HCT116 (cell line): ENCODE measurements around the gene EXD2. TPM values are rescaled to one million over a fixed set of nuclear protein-coding genes. Genes with fewer than 3 reads are reported as not detected.

Experiments
- ATAC-seq: fragments of 200-7000 bp; cut with Tn5 transposase; 2 replicates; pipeline ENCODE4 v1.9.1; 2020; ENCODE audit warnings: mild to moderate bottlenecking, moderate library complexity
- BruUV-seq: library from RNA; stranded (reverse); fragments of 400-500 nt; replicated peaks from 2 replicates; lab custom pipeline; 2021; lab: Mats Ljungman, UMichigan
- CTCF ChIA-PET: fragments of 300-600 bp; sonication (Branson Sonifier 250); formaldehyde crosslinking; loops from one replicate; lab custom pipeline; 2021; ENCODE audit warnings: antibody characterized with exemption; lab: Charles Lee
- POLR2A ChIA-PET: fragments of 300-600, 350-600 bp; sonication (Branson Sonifier 250); formaldehyde crosslinking; loops from one replicate; lab custom pipeline; 2021; ENCODE audit warnings: antibody characterized with exemption; lab: Charles Lee
- RAD21 ChIA-PET, 2 experiments: fragments of 300-600 bp; sonication (Branson Sonifier 250); formaldehyde crosslinking; loops; one replicate each; lab custom pipeline; 2023; ENCODE audit warnings: low total read pairs in 2 of 2; ENCODE audit not compliant: uncharacterized antibody in 2 of 2, unreplicated experiment in 2 of 2, low non-redundant PET in 1 of 2; lab: Charles Lee
- DNase-seq: peaks from one replicate; pipeline ENCODE4 v3.0.0-alpha.2; 2010; ENCODE audit warnings: low read depth, low spot score
- H2AFZ ChIP-seq: fragments of 200-600 bp; shearing (Covaris generic), sonication (generic); 2 replicates; pipeline ENCODE4 v1.6.1; 2017; ENCODE audit warnings: low read depth, mixed run types, mixed read lengths, antibody characterized with exemption, low read length; ENCODE audit not compliant: poor library complexity, severe bottlenecking
- H3K27ac ChIP-seq: 2 replicates; pipeline ENCODE4 v1.5.1; 2012; ENCODE audit warnings: low read depth, low read length
- H3K27me3 ChIP-seq: fragments of 200-600 bp; sonication (generic); 2 replicates; pipeline ENCODE4 v1.6.1; 2016; ENCODE audit warnings: mixed run types, low read length, mixed read lengths; ENCODE audit not compliant: insufficient read depth
- H3K36me3 ChIP-seq, 2 experiments: fragments of 200-500 bp in 1 of 2; fragments of 200-600 bp in 1 of 2; sonication (Bioruptor generic) in 1 of 2; sonication (generic) in 1 of 2; 2 replicates each; pipeline versions ENCODE4 v1.5.1 to v1.6.1; 2014 to 2016; ENCODE audit warnings: low read length in 2 of 2, inconsistent platforms in 1 of 2, mixed read lengths in 1 of 2, mixed run types in 1 of 2; ENCODE audit not compliant: insufficient read depth in 2 of 2, control insufficient read depth in 1 of 2
- H3K4me1 ChIP-seq, 2 experiments: fragments of 200-600 bp in 1 of 2; sonication (generic) in 1 of 2; 2 replicates each; pipeline versions ENCODE4 v1.5.1 to v1.6.1; 2012 to 2017; ENCODE audit warnings: low read length in 2 of 2, inconsistent platforms in 1 of 2, mild to moderate bottlenecking in 1 of 2, mixed read lengths in 1 of 2, mixed run types in 1 of 2, moderate library complexity in 1 of 2; ENCODE audit not compliant: insufficient read depth in 2 of 2, control insufficient read depth in 1 of 2
- H3K4me2 ChIP-seq: fragments of 200-600 bp; sonication (generic); 2 replicates; pipeline ENCODE4 v1.6.1; 2017; ENCODE audit warnings: mixed run types, low read length, mixed read lengths
- H3K4me3 ChIP-seq, 2 experiments: fragments of 200-600 bp in 1 of 2; sonication (generic) in 1 of 2; replicated peaks in 1 of 2; 2 replicates each; pipeline ENCODE4 v1.5.1; 2011 to 2016; ENCODE audit warnings: low read length in 2 of 2, control low read depth in 1 of 2, low read depth in 1 of 2, mild to moderate bottlenecking in 1 of 2, mixed read lengths in 1 of 2, mixed run types in 1 of 2
- H3K79me2 ChIP-seq: fragments of 200-600 bp; sonication (generic); 2 replicates; pipeline ENCODE4 v1.6.1; 2017; ENCODE audit warnings: mild to moderate bottlenecking, mixed run types, low read length, moderate library complexity, mixed read lengths; ENCODE audit not compliant: insufficient read depth
- H3K9ac ChIP-seq: fragments of 200-600 bp; sonication (generic); 2 replicates; pipeline ENCODE4 v1.6.1; 2016; ENCODE audit warnings: low read length, mixed read lengths
- H3K9me2 ChIP-seq: fragments of 200-600 bp; sonication (generic), shearing (Covaris generic); 2 replicates; pipeline ENCODE4 v1.6.1; 2017; ENCODE audit warnings: mixed run types, mild to moderate bottlenecking, moderate library complexity; ENCODE audit not compliant: insufficient read depth
- H3K9me3 ChIP-seq, 2 experiments: fragments of 200-500 bp in 1 of 2; fragments of 200-600 bp in 1 of 2; sonication (Bioruptor generic) in 1 of 2; sonication (generic) in 1 of 2; 2 replicates each; pipeline ENCODE4 v1.6.1; 2014 to 2017; ENCODE audit warnings: low read length in 2 of 2, mixed read lengths in 2 of 2, inconsistent platforms in 1 of 2, low read depth in 1 of 2, mild to moderate bottlenecking in 1 of 2, mixed run types in 1 of 2, moderate library complexity in 1 of 2; ENCODE audit not compliant: control insufficient read depth in 1 of 2, insufficient read depth in 1 of 2
- H4K20me1 ChIP-seq: fragments of 200-600 bp; sonication (generic), shearing (Covaris generic); 2 replicates; pipeline ENCODE4 v1.6.1; 2017; ENCODE audit warnings: mixed run types, mild to moderate bottlenecking, moderate library complexity; ENCODE audit not compliant: insufficient read depth
- ATF3 ChIP-seq: IDR thresholded peaks from 2 replicates; pipeline ENCODE4 v1.6.1; 2012
- ZBTB33 ChIP-seq: IDR thresholded peaks from 2 replicates; pipeline ENCODE4 v1.6.1; 2011; ENCODE audit warnings: mild to moderate bottlenecking, low read length, moderate library complexity; ENCODE audit not compliant: insufficient replicate concordance; ENCODE audit errors: extremely low read depth
- intact Hi-C: fragments of 100-400 bp; cut with micrococcal nuclease; formaldehyde crosslinking; loops from 2 replicates; pipeline ENCODE4 v1.10.0; 2022
- total RNA-seq: library from RNA; stranded (reverse); gene quantifications from one replicate; pipeline ENCODE4 v1.2.1, GENCODE V29; 2021; ENCODE audit not compliant: unreplicated experiment
- TF ChIP-seq, protein P1 (sequence below), 3 experiments: fragments of 200-600 bp in 1 of 3; sonication (generic) in 1 of 3; IDR thresholded peaks in 2 of 3; conservative IDR thresholded peaks in 1 of 3; 2 replicates each; pipeline ENCODE4 v1.5.1; 2012 to 2017; ENCODE audit warnings: low read depth in 2 of 3, low read length in 2 of 3, antibody characterized with exemption in 1 of 3, borderline replicate concordance in 1 of 3, control low read depth in 1 of 3, mild to moderate bottlenecking in 1 of 3, mixed read lengths in 1 of 3, mixed run types in 1 of 3, moderate library complexity in 1 of 3; ENCODE audit not compliant: insufficient read depth in 1 of 3

EXD2 gene
- total RNA-seq, 1 experiment from 2014 or later: 20.2 TPM

GRCh38 chr14:69247676-69248440, 56.6 kb downstream of the EXD2 start:
- Histone ChIP-seq H3K27me3 (no peaks in the 10 kb centered on the region), H4K20me1 (no peaks in the 10 kb centered on the region), H3K36me3 (no peaks in the 10 kb centered on the region), H3K9me2 (no peaks in the 10 kb centered on the region), H3K79me2 (no peaks in the 10 kb centered on the region), H3K4me2 (no peak overlapping the region), H3K4me3 (no peak overlapping the region), H3K27ac (no peak overlapping the region), H3K9me3 (no peaks in the 10 kb centered on the region), H3K4me1 (no peaks in the 10 kb centered on the region), H3K9ac (no peak overlapping the region), H2AFZ (no peak overlapping the region)
- no peak for DNase-seq
- RAD21 ChIA-PET: no interaction called here
- CTCF ChIA-PET: no interaction called here
- intact Hi-C loops: no loop called here
- POLR2A ChIA-PET: no interaction called here
- TF ChIP-seq ZBTB33 (no peak), ATF3 (no peak)
- TF ChIP-seq, protein P1, sequence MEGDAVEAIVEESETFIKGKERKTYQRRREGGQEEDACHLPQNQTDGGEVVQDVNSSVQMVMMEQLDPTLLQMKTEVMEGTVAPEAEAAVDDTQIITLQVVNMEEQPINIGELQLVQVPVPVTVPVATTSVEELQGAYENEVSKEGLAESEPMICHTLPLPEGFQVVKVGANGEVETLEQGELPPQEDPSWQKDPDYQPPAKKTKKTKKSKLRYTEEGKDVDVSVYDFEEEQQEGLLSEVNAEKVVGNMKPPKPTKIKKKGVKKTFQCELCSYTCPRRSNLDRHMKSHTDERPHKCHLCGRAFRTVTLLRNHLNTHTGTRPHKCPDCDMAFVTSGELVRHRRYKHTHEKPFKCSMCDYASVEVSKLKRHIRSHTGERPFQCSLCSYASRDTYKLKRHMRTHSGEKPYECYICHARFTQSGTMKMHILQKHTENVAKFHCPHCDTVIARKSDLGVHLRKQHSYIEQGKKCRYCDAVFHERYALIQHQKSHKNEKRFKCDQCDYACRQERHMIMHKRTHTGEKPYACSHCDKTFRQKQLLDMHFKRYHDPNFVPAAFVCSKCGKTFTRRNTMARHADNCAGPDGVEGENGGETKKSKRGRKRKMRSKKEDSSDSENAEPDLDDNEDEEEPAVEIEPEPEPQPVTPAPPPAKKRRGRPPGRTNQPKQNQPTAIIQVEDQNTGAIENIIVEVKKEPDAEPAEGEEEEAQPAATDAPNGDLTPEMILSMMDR (IDR thresholded peaks at IDR 0.05 in 2 of 3, conservative IDR thresholded peaks at IDR 0.05 in 1 of 3; ENCODE audit: borderline replicate concordance in 1 of 3, insufficient read depth in 1 of 3, low read depth in 2 of 3, low read length in 2 of 3): peak in 1 of 3 experiments; percentile 48; a peak in 2 of 6 replicates
- ATAC-seq: no peak
- BruUV-seq: no TSS peak
